CD1c-positive myeloid dendritic cell (primary cell): ENCODE data around the gene LGI4.
"Not testable (repeated sequence)": the region's sequence is repeated elsewhere in the genome, so short reads cannot be mapped to it uniquely, and the experiment has no call there.

Experiments used
- DNase-seq: peaks from one replicate; pipeline ENCODE4 v3.0.0-alpha.2; 2016; ENCODE audit errors: extremely low spot score

The LGI4 gene

DNA sequence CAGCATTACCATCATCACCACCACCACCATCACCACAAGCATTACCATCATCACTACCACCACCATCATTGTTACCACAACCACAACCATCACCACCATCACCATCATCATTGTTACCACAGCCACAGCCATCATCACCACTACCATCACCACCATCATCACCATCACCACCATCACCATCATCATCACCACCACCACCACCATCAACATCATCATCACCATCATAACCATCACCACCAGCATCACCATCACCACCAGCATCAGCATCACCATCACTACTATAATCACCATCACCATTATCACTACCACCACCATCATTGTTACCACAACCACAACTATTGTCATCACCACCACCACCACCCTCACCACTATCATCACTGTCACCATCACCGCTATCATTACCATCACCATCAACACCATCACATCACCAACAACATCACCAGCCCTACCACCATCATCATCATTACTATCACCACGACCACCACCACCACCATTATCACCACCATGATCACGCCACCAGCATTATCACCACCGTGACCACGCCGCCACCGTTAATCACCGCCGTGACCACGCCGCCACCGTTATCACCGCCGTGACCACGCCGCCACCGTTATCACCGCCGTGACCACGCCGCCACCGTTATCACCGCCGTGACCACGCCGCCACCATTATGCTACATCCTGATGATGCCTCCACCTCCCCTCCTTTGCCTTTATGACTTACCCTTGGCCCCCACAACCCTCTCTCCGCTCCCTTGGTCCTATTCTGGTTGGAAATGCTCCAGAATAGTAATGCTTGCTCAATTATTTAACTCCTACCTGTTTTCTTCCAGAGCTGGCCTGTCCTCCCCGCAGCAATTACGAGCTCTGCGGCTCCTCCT is 29.2 kb downstream of the LGI4 start:
- no peak for DNase-seq

DNA sequence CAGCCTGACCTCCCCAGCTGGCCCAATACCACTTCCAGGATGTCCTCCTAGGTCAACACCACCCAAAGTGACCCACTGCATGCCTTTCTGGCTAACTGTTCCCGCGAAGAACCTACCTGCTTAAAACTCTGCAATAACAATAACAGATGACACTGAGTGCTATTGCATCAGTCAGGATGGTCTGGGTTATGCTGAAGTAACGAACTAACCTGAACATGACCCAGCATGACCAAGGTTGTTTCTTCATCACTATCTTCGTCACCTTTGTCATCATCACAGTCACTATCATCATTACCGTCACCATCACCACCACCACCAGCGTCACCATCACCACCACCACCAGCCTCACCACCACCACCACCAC is 29.8 kb downstream of the LGI4 start:
- no peak for DNase-seq

DNA sequence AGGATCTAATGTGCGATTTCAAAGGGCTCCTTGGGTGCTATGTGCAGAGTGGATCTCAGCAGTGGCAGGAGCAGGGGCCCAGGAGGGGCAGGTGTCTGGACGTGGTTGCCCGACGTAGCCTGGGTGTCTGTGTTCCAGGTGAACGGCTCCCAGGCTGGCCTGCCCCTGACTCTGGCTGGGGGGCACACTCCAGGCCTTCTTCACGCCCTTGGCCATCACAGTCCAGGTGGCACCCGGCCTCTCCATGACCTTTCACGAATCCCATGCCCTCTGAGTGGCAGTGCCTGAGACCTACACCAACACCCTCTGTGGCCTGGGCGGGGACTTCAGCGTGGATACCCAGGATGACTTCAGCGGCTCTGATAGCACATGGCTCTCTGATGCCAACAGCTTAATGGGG is 30.5 kb downstream of the LGI4 start:
- DNase-seq: no peak

DNA sequence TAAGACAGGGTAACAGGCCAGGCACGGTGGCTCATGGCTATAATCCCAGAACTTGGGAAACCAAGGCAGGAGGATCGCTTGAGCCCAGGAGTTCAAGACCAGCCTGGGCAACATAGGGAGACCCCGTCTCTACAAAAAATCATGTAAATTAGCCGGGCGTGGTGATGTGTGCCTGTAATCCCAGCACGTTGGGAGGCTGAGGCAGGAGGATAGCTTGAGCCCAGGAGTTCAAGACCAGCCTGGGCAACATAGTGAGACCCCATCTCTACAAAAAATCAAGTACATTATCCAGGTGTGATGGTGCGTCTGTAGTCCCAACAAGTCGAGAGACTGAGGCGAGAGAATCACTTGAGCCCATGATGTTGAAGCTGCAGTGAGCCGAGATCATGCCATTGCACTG is 31.2 kb downstream of the LGI4 start:
- not testable (repeated sequence) for DNase-seq

DNA sequence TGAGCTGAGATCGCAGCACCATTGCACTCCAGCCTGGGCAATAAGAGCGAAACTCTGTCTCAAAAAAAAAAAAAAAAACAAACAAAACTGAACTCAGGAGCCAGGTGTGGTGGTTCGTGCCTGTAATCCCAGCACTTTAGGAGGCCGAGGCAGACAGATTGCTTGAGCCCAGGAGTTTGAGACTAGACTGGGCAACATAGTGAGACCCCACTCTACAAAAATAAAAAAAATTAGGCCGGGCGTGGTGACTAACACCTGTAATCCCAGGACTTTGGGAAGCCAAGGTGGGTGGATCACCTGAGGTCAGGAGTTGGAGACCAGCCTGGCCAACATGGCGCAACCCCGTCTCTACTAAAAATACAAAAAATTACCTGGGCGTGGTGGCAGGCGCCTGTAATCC is 32.9 kb downstream of the LGI4 start:
- not testable (repeated sequence) for DNase-seq

DNA sequence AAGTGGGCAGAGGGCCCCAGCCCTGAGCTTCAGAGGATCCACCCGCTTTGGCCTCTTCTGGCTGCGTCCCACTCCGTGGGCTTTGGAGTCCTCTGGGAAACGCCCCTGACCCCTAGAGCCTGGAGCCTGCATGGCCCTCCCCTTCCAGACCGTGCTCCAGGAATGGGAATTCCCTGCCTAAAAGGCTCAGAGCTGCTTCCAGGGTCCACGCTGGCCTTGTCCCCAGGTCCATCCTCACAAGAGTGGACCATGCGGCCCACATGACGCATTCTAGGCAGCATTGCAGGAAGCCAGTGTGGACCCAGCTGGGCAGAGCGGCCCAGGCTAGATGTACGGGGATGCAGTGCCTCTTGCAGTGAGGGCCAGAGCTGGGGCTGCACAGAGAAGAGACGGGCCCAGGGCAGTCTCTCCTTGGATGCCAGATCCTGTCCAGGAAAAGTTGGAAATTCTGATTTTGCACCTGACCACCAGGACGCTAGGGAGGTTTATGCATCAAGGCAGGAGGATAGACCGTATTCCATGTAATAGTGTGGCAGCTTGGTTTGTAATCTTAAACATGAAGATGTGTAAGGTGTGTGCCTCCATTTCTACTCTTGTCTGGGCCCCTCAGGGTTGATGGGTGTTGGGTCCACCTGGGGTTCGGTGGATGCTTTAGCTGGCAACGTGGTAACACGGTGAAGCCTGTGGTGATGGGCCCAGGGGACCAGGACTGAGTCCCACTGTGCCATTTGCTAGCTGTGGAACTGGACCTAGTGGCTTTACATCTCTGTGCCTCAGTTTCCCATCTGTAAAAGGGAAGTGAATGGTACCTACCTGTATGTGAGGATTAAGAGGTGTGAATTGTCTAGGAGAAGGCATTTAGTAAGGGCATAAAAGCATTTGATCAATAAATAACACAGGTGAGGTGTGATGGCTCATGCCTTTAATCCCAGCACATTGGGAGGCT is 34.0 kb downstream of the LGI4 start:
- DNase-seq: no peak

DNA sequence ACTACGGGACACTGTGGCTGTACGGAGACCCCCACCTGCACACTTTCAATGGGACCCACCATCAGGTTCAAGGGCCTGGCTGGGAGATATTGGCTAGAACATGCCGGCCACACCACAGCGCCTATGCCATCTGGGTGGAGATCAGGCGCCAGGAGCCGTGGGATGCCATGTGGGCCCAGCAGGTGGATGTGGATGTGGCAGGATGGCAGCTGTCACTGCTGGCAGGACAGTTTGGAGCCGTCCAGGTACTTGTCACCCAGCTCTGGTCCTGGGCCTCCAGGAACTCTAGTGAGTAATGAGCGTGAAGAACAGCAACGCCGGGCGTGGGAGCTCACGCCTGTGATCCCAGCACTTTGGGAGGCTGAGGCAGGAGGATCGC is 35.0 kb downstream of the LGI4 start:
- DNase-seq: no peak

DNA sequence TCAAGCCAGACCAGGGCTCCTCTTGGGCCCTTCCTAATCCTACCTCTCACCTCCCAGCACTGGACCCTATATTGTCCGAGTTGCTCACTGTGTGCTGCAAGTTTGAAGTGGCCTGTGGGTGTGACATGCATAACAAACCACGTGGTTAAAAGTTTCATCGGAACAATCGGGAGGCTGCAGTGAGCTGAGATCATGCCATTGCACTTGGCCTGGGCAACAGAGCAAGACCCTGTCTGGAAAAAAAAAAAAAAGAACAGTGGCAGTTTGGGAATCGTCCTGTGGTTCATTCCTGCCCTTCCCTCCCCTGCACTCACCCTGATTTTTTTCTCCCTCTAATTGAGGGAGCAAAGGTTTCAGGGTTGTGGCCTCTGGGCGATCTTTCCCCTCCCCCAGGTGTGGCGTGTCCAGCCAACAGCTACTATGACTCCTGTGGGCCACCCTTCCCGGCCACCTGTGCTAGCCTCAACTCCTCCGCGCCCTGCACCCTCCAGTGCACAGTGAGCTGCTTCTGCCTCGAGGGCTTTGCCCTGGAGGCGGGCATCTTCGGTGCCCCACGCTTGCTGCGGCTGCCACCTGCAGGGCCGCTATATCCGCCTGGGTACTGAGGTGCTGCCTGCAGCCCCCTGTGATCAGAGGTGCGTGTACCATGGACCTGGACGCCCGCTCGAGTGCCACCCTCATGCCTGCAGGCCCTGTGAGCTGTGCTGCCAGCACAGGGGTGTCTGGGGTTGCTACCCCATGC is 35.5 kb downstream of the LGI4 start:
- DNase-seq: no peak

DNA sequence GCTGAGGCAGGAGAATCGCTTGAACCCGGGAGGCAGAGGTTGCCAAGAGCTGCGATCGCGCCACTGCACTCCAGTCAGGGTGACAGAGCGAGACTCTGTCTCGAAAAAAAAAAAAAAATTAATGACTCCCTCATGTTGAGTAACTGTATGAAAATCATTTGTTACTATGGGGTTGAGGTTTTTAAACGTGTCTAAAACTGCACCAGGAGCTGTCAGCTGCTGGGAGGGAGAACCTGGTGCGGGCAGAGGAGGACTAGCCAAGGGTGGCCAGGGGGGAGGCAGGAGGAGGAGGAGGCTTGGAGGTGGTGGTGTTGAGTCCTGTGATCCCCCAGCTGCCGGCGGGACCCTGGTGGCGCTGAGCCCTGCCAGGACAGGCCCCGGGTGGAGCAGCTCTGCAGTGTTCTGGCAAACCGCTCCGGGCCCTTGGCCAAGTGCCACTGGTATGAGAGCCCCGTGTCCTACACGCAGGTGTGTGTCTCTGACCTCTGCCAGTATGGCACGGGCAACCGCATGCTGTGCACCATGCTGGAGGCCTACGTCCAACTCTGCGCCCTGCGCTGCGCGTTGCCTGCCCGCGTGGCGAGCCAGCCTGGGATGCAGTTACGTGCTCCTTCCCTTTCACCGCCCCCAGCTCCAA is 36.3 kb downstream of the LGI4 start:
- no peak for DNase-seq

DNA sequence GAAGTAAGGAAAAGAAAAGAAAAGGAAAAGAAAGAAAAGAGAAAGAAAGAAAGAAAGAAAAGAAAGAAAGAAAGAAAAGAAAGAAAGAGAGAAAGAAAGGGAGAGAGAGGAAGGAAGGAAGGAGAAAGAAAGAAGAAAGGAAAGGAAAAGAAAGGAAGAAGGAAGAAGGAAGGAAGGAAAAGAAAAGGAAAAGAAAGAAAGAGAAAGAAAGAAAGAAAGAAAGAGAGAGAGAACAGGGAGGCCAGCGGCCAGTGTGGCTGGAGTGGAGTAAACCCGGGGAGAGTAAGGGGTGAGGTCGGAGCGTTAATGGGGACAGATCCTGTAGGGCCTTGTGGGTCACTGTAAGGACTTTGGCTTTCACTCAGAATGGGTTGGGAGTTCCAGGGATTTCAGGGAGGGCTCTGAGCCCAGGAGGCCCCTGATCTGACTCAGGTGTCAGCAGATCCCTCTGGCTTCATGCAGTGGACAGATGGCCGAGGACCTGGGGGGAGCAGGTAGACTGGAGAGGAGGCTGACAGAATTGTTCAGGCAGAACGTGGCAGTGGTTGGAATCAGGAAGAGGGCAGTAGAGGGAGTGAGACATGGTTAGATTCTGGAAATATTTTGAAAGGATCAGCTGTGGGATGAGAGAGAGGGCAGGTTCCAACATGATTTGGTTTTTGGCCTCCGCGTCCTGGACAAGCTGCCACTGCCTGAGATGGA is 39.0 kb downstream of the LGI4 start:
- no peak for DNase-seq

DNA sequence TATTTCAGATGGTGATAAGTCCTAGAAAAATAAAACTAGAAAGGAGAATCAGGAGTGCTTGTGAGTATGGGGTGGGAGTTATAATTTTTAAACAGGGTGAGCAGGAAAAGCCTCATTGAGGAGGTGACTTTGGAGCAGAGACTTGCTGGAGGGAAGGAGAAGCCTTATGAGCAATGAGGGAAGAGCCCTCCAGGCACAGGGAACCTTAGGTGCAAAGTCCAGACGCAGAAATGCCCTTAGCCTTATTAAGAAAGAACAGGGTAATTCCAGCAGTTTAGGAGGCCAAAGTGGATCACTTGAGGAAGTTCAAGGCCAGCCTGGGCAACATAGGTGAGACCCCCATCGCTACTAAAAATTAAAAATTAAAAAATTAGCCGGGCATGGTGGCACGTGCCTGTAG is 40.2 kb downstream of the LGI4 start:
- DNase-seq: no peak

DNA sequence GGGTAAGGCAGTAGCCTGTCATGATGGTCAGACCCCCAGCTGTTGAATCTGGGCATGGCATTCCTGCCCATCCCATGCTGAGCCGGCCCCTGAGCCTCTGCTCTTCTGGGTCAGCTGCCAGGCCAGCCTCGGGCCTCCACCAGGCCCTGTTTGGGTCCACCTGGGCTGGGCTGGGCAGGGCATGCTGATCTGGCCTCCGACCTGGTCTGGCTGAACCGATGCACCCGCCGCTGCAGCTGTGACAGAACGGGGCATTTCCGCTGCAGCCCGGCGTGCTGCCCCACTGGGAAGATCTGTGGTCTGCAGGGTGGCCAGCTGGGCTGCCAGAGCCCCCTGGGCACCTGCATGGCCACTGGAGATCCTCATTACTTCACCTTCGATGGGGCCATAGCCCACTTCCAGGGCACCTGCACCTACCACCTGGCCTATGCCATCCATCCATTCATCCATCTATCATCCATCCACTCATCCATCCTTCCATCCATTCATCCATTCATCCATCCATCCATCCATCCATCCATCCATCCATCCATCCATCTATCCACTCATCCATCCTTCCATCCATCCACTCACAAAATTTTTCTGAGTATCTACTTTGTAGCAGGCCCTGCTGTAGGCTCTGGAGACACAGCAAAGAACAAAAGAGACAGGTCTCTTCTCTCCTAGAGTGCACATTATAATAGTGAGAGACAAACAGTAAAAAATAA is 40.8 kb downstream of the LGI4 start:
- no peak for DNase-seq

DNA sequence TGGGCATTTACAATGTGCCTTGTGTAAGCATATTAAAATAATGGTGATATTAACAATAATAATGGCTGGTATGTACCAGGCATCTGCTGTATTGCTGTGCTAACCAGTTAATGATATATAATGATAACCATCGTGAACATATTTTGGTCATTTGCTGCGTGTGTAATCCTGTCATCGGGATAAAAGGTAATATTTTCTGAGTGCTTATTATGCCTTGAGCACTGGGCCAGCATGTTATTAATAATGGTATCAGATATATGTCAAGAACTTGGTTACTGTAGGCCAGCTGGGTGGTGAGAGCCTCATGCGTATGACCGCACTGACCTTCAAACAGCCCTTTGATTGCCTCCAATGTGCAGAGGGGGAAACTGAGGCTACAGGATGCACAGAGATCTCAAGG is 41.4 kb downstream of the LGI4 start:
- no peak for DNase-seq

DNA sequence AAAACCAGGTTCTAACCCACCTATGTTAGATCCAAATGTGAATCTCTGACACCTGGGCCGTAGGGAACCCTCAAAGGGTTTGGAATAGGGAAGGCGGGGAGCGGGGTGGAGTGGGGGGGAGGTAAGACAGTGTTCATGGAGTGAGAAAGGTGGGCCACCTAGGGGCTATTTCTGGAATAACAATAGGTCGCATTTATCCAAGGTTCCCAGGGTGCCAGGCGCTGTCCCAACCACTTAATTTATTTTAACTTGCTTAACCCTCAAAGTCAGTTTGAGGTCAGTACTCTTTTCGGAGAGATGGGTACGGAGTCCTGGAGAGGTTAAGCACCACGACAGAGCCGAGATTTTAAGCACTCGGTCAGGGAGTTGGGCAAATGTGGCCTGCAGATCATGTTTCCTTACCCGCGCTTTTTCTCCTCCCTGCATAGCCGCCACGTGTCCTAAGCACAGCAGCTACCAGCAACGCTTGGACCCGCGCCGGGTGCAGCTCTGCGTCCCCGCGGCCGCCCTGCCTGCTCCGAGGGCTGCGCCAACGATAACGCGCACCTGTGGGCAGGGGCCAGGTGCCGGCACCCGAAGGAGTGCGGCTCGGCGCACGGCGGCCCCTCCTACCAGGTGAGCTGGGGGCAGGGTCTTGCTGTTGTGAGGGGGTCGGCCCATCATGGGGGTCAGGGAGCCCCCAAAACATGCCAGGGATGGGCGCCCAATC is 44.2 kb downstream of the LGI4 start:
- peak; percentile 70 for DNase-seq

DNA sequence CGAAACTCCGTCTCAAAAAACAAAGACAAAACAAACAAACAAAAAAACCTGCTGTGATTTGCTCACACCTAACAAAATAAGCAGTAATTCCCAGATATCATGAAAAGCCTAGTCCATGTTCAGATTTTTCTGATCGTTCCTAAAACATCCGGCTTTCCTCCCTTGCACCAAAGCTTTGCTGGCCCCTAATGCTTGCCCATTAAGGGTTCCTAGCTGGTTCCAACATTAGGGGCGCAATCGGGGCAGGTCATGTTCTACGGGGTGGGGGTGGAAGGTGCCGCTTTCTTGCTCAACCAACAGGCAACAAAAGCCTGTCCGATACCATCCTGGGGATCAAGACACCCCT is 44.7 kb downstream of the LGI4 start:
- DNase-seq: no peak

DNA sequence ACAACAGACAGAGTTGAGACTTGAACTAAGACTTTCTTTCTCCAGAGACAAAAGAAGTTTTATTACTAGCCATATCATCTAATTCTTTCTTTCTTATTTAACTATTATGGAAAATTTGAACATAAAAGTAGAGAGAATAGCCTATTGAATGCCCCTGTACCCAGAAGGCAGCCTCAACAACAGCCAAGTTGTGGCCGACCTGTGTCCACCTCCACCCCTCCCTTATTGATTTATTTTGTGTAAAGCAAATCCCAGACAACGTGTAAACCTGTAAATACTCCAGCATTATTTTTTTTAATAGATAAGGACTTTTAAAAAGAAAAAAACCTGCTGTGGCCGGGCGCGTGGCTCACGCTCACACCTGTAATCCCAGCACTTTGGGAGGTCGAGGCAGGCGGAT is 45.3 kb downstream of the LGI4 start:
- DNase-seq: no peak

DNA sequence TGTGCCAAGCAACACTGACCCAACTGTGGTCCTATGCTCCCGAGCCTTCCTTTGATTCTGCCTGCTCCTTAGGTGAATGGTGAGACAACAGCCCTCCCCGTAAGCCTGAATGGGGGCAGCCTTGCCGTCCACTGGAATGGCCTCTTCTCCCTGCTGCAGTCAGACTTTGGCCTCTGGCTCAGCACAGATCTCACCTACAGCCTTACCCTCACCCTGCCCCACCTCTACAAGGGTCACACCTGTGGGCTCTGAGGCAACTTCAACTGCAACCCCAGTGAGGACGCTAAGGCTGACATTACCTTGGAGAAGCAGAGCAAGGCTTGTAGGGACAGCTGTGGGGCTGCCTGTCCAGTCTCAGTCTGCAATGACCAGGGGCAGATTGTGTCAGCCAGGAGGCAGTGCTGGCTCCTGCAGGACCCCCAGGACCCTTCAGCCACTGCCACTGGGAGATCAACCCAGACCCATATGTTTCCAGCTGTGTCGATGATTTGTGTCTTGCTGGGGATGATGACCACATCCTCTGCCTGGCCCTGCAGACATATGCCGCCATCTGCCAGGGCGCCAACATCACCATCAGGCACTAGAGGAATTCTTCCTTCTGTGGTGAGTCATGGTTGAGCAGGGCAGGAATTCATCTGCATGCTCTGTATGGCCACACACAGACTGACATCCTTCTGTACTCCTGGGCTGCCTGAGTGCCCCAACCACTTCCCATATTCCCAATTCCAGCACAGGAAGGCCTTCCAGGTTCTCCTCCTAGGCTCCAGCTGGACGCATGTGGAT is 46.5 kb downstream of the LGI4 start:
- DNase-seq: no peak

DNA sequence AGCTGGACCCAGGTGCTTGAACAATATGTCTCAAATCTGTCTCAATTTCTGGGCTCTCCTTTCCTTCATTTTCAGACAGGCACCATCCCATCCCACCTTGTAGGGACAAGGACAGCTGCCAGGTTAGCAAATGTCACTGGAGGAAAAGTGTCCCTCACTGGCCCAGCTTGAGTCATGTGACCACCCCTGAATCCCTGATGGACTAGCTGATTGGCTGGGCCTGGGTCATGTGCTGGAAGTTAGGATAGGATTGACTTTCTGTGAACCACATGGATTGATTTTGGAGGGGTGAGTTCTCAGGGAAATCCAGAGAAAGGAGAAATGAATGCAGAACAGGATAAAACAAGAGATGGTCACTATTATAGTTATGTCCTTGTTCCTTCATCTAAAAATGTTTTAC is 47.5 kb downstream of the LGI4 start:
- DNase-seq: no peak

DNA sequence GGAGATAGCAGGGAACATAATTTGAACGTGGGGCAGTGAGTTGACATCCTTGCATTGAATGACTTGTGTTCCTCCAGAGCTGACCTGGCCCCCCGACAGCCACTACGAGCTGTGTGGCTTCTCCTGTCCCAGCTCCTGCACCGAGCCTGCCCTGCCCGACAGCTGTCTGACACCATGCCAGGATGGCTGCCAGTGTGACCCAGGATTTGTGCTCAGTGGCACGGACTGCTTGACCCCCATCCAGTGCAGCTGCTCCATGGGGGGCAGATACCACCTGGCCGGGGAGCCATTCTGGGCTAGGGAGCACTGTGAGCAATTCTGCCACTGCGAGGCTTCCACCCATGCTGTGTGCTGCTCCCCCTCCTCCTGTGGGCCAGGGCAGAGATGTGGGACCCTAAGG is 48.4 kb downstream of the LGI4 start:
- no peak for DNase-seq
